HG03565 (cell line): ENCODE measurements around the gene WSB1.
"Not testable (repeated sequence)": the region's sequence is repeated elsewhere in the genome, so short reads cannot be mapped to it uniquely, and the experiment has no call there.

Experiments used
- ATAC-seq: cut with Tn5 transposase; IDR thresholded peaks from one replicate; pipeline ENCODE4 v1.9.1; 2021; ENCODE audit warnings: mild to moderate bottlenecking, moderate library complexity; ENCODE audit not compliant: unreplicated experiment

Gene WSB1

GRCh38 chr17:27313301-27313700, 19.4 kb downstream of the WSB1 start:
- no peak for ATAC-seq

- no peak for ATAC-seq
These were observed 21.4 kb downstream of the WSB1 start for GRCh38 chr17:27315322-27315721.

GRCh38 chr17:27315796-27316465, 22.0 kb downstream of the WSB1 start:
- ATAC-seq, result no peak

GRCh38 chr17:27318228-27318627, 24.3 kb downstream of the WSB1 start:
- ATAC-seq, result no peak

- ATAC-seq, result no peak
These were observed 24.7 kb downstream of the WSB1 start for GRCh38 chr17:27318633-27319032.

- ATAC-seq, result no peak
These were observed 25.8 kb downstream of the WSB1 start for GRCh38 chr17:27319541-27320221.

- no peak for ATAC-seq
These were observed 26.3 kb downstream of the WSB1 start for GRCh38 chr17:27320222-27320560.

GRCh38 chr17:27321372-27321771, 27.5 kb downstream of the WSB1 start:
- ATAC-seq, result no peak

GRCh38 chr17:27322026-27322425, 28.1 kb downstream of the WSB1 start:
- ATAC-seq, result no peak

GRCh38 chr17:27322690-27323508, 29.0 kb downstream of the WSB1 start:
- ATAC-seq, result no peak

- ATAC-seq, result no peak
These were observed 29.8 kb downstream of the WSB1 start for GRCh38 chr17:27323538-27324215.

- ATAC-seq, result no peak
These were observed 30.9 kb downstream of the WSB1 start for GRCh38 chr17:27324771-27325339.

GRCh38 chr17:27326051-27326450, 32.1 kb downstream of the WSB1 start:
- no peak for ATAC-seq

- no peak for ATAC-seq
These were observed 32.7 kb downstream of the WSB1 start for GRCh38 chr17:27326585-27326984.

GRCh38 chr17:27327397-27327796, 33.5 kb downstream of the WSB1 start:
- no peak for ATAC-seq

GRCh38 chr17:27327871-27328270, 34.0 kb downstream of the WSB1 start:
- ATAC-seq, result no peak

GRCh38 chr17:27328686-27329085, 34.8 kb downstream of the WSB1 start:
- not testable (repeated sequence) for ATAC-seq

- no peak for ATAC-seq
These were observed 35.4 kb downstream of the WSB1 start for GRCh38 chr17:27329146-27329805.

GRCh38 chr17:27332047-27332393, 38.1 kb downstream of the WSB1 start:
- ATAC-seq, result no peak
